Measurements from ENCODE around the gene ABCB8.

DNA sequence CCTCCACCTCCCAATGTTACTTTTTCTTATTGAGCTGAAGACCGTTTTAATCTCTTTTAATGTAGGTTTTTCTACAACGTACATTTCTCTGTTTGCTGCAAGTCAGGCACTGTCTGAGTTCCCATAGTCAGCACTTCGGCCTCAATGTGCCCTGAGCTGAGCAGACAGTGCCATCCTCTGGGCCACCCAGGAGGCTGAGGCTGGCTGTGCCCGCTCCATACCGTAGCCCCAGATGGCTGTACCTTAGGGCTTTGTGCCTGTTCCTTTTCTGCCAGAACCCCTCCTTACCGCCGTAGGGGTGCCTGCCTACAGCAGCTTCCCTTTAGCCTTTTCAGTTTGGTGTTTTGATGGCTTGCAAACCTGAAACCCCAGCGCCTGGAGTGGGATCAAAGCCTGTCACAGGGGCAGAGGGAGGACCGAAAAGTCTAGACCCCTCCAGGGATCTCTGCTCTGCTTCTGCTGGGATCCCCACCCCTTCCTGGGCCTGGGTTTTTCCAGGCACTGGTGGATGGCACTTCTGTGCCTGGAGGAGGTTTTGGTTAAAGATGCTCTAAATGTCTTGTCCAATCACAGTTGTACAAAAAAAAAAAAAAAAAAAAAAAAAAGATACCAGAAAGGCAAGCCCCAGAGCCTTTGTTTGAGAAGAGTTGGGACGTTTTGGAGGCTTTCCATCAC is 67.0 kb downstream of the ABCB8 start:
- no peak for TF ChIP-seq HDGF (IDR thresholded peaks at IDR 0.05; ENCODE audit: borderline replicate concordance)
- TF ChIP-seq SP1 (IDR thresholded peaks at IDR 0.05): no peak
